Measurements from ENCODE around the gene IFI27.

The IFI27 gene

DNA sequence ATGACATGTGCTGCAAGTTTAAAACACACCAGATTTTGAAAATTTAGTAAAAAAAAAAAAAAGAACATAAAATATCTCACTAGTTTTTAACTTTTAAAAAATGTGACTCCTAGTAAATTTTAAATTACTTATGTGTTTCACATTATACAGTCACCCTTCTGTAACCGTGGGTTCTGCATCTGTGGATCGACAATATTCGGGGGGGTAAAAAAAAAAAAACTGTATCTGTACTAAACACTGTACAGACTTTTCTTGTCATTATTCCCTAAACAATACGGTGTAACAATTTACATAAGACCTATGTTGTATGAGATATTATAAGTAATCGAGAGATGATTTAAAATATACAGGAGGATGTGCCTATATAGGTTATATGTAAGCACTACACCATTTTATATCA lies 32.7 kb upstream of the IFI27 start:
- no peak overlapping the region for H3K4me3 ChIP-seq (replicated peaks in 1 of 2; ENCODE audit: low read depth in 2 of 2, low read length in 2 of 2)
- no peak for DNase-seq (ENCODE audit: low read depth in 2 of 2)
- TF ChIP-seq, protein P1, sequence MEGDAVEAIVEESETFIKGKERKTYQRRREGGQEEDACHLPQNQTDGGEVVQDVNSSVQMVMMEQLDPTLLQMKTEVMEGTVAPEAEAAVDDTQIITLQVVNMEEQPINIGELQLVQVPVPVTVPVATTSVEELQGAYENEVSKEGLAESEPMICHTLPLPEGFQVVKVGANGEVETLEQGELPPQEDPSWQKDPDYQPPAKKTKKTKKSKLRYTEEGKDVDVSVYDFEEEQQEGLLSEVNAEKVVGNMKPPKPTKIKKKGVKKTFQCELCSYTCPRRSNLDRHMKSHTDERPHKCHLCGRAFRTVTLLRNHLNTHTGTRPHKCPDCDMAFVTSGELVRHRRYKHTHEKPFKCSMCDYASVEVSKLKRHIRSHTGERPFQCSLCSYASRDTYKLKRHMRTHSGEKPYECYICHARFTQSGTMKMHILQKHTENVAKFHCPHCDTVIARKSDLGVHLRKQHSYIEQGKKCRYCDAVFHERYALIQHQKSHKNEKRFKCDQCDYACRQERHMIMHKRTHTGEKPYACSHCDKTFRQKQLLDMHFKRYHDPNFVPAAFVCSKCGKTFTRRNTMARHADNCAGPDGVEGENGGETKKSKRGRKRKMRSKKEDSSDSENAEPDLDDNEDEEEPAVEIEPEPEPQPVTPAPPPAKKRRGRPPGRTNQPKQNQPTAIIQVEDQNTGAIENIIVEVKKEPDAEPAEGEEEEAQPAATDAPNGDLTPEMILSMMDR (IDR thresholded peaks at IDR 0.05; ENCODE audit: low read depth, low read length) = no peak

DNA sequence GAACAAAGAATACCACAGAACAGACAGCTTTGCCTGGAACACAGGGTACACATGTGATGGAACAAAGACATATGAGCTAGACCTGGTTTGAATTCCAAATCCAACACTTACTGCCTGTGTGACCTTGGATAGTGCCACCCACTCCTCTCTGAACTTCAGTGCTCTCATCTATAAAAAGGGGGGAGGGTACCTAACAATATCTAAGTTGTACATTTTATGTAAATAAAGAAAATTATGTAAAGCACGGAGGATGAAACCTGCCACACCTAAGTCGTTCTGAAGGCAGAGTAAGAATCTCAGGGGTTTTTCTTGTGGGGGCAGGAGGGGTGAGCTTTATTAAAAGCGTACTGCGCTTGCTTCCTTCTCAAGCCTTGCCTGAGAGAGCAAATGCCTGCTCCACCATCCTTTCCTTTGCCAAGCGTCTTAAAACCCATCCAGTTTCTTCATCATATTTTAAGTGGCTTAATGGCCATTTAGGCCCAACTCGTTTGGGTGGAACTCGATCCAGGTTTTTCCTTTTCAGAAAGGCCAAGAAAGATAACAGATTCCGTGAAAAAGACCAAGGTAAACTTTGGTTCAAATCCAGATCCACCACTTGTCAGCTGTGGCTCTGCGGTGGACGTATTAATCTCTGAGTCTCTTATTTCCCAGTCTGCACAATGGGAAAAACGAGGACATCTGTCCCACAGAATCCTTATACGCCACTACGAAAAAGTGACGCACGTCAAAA lies 30.5 kb upstream of the IFI27 start:
- peak overlapping the region; percentile 97 to 99 for H3K4me3 ChIP-seq (replicated peaks in 1 of 2; ENCODE audit: low read depth in 2 of 2, low read length in 2 of 2)
- TF ChIP-seq, protein P1 (IDR thresholded peaks at IDR 0.05; ENCODE audit: low read depth, low read length) = no peak
- DNase-seq (ENCODE audit: low read depth in 2 of 2) = peak; percentile 42 to 55

- DNase-seq (ENCODE audit: low read depth in 2 of 2) = peak; percentile 94 to 97
- H3K4me3 ChIP-seq (replicated peaks in 1 of 2; ENCODE audit: low read depth in 2 of 2, low read length in 2 of 2) = peak within 1 kb of the TSS; percentile 97 to 99
- TF ChIP-seq, protein P1 (IDR thresholded peaks at IDR 0.05; ENCODE audit: low read depth, low read length) = no peak
Observed at GRCh38 chr14:94080621-94081385, 29.7 kb upstream of the IFI27 start, which contains the start of the genes DDX24 and IFI27L1. TSS of gene DDX24 (minus strand) at chr14:94081202. CDS start at chr14:94079742, 1,460 bp downstream. TSS of gene IFI27L1 (plus strand) at chr14:94081310. CDS start at chr14:94096938, 15,628 bp downstream.

DNA sequence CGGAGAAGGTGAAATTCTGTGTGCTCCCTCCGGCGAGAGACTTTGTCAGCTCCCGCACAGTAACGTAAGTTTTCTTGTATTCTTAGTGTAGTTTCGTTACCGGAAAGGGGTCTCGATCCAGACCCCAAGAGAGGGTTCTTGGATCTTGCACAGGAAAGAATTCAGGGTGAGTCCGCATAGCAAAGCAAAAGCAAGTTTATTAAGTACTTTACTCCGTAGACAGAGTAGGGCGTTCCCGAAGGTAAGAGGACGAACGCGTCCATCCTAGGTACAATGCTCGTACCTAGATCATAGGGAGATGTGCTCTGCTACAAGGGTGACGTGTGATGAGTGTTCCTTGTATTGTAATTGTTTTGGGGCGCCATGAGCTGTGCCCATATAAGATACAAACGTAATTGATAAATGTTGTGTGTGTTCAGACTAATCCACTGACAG lies 29.1 kb upstream of the IFI27 start:
- TF ChIP-seq, protein P1 (IDR thresholded peaks at IDR 0.05; ENCODE audit: low read depth, low read length) = no peak
- no peak for DNase-seq (ENCODE audit: low read depth in 2 of 2)
- H3K4me3 ChIP-seq (replicated peaks in 1 of 2; ENCODE audit: low read depth in 2 of 2, low read length in 2 of 2) = peak overlapping the region; percentile 97 to 99

GRCh38 chr14:94087891-94088290 lies 22.6 kb upstream of the IFI27 start:
- TF ChIP-seq, protein P1 (IDR thresholded peaks at IDR 0.05; ENCODE audit: low read depth, low read length) = no peak
- no peak overlapping the region for H3K4me3 ChIP-seq (replicated peaks in 1 of 2; ENCODE audit: low read depth in 2 of 2, low read length in 2 of 2)
- no peak for DNase-seq (ENCODE audit: low read depth in 2 of 2)

GRCh38 chr14:94088516-94088915 lies 22.0 kb upstream of the IFI27 start:
- peak; percentile 24 to 44 for DNase-seq (ENCODE audit: low read depth in 2 of 2)
- no peak overlapping the region for H3K4me3 ChIP-seq (replicated peaks in 1 of 2; ENCODE audit: low read depth in 2 of 2, low read length in 2 of 2)
- TF ChIP-seq, protein P1 (IDR thresholded peaks at IDR 0.05; ENCODE audit: low read depth, low read length) = no peak

Measured in cardiac fibroblast (primary cell).